ENCODE data around the gene ALG2.
A peak's percentile ranks its signal among the peaks of the same experiment; 100 is the strongest.

ALG2 gene

DNA sequence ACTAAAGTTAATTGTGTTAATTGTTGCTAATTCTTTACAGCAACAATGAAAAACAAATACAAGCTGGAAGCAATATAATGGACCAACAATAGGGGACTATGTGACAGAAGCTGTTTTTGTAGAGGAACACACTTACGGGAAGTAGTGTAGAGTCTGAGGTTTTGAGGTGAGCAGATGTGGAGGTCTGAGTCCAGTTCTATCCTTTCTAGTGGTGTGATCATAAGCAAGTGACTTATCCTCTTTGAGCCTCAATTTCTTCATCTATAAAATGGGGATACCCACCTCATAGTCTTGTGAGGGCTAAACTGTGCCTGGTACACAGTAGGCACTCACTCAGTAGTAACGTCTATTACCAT is 28.3 kb downstream of the ALG2 start:
- DNase-seq: no peak

GRCh38 chr9:99192786-99193465 is 28.8 kb downstream of the ALG2 start:
- DNase-seq: no peak

DNA sequence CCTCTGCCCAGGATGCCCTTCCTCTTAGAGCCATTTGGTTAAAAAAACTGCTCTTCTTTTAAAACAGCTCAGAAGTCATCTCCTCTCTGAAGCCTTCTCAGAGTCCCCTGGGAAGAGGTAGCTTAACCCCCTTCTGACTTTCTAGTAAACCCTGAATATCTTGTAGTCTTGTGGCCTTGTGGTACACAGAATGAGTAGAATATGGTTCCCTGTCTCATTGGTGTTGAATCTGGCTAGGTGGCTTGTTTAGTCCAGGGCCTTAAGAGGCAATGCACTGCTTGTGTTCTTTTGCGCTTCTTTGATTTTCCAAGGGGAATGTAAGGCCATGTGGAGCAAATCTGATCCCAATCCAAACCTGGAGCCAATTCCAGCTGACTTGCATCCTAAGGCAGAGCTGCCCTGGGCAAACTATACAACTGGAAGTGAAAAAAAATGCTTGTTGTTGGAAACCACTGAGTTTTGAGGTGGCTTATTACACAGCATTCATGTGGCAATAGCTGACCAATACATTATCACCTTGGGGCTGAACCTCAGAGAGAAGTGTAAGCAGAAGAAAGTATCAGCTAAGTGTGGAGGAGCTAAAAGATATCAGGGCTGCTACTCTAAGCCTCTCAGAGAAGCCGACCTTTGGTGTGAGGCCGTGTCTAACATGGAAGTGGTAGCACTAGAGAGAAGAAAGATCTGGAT is 31.0 kb downstream of the ALG2 start:
- DNase-seq: no peak

DNA sequence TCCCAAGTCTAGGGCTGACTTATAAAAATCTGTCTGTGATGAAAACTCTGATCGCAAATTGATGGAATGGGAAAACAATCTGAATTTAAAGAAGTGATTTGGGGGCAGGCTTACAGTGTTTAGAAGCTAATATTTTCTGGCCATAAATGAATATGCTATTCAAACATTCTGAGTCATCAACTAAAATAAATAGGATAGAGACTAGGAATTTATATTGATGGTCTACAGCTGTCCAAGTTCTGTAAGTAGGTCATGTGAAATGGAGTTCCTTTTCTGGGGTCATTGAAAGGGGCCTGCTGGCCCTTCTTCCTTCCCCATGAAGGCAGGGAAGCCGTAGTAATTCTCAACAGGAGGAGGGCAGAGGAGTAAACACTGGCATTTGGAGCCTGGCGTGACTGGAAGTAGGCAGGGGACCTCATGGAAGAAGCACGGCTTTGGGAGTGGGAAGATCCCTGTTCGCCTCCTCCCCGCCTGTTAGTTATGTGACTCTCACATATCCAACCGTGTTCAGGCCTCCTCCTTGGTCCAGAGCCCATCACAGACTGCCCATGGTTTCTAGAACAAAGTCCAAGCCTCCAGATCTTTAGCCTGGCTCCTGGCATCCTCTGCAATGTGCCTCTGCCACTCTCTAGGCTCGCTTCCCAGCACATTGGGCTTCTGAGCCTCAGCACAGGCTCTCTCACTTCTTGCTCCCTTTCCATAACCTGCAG is 31.7 kb downstream of the ALG2 start:
- DNase-seq: no peak

DNA sequence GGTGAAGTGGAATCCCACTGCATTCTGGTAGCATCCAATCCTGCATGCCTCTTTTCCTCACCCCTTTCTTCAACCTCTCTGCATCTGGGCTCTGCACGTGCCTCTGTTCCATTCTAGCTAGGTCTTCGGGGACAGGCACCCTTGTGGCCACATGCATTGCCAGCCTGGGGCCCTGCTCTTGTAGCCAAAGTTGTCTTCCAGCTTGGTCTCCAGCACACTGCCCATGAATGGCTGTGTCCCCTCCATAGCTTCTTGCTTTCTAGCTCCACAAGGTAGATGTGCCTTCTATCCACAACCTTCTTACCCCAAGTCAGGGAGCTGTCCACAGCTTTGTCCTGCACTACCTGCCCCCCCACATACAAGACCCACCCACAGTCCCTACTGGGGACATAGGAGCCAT is 32.6 kb downstream of the ALG2 start:
- no peak for DNase-seq

DNA sequence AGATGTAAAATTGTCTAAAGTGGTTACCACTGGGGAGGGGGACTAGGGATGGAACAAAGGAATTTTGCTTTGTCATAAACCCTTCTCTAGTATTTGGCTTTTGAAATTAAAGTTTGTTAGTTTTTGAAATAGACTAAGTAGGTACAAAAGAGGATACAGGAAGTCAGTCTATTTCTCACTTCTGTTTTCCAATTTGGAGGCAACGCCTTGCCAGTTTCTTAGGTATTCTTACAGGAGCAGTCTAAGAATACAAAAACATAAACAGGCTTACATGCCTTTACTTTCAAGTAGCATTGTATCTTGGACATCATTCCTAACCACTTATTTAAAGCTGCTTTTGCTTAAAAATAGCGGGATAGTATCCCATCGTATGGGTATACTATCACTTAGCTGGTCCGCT is 34.4 kb downstream of the ALG2 start:
- DNase-seq: no peak

DNA sequence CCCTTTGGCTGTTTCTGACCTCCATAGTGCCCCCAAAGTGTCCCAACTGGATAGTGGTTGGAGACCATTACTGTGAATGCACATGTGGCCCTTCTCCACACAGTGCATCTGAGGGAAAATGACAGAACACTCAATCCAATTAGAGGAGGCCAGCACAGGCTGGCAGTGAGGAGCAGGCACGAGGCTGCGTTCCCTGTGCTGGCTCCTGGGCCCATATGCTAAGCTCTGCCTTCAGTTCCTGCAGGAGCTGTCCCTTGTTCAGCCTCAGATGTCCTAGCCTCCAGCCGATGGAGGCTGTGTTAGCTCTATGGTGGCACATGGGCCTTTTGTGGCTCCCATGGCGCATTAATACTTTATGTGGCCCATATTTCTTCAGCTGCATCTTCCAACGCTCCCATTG is 35.8 kb downstream of the ALG2 start:
- no peak for DNase-seq

DNA sequence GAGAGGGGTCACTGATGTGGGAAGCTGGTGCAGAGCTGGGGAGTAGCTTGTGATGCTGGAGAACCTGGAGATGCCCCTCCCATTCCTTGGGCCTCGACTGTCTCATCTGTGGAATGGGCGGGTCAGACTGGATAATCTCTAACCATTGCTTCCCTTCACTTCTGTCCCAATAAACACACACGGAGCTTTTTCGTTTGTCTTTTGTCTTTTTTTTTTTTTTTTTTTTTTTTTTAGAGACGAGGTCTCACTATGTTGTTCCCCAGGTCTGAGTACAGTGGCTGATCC is 36.5 kb downstream of the ALG2 start:
- no peak for DNase-seq

- peak; percentile 13 to 90 (median 70) for DNase-seq
Measured at GRCh38 chr9:99184475-99185347, 37.0 kb downstream of the ALG2 start.

DNA sequence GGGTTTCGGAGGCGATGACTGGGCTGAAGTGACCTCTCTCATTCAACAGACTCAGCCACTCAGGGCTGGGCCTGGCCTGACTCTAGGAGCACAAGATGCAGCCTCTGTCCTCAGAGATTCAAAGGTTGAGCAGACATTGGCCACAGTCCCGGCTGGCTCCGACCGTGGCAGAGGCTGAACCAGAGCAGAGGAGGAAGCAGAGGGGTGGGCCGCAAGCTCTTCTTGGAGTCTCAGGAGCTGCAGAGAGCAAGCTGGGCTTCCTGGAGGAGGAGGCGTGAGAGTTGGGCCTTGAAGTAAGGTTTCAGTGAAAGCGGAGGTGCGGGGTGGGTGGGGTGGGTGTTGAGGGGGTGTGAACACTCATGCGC is 37.6 kb downstream of the ALG2 start:
- DNase-seq: no peak

DNA sequence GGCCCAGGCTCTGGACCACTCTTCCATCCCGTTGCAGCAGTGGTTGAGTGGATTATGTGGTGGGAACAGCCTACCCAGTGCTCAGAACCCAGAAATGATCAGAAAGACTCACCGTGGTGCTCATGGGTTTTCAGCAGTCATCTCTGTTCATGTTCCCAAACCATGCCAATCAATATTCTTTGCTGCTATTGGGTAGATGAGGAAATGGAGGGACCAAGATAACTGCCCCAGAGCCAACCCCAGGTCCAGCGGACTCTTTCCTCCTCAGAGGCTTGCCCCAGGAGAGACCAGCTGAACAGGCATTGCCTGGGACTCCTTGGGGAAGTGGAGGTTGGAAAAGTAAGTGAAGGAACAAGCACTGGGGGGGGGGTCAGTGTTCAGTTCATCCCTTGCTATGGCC is 38.1 kb downstream of the ALG2 start:
- DNase-seq: no peak

DNA sequence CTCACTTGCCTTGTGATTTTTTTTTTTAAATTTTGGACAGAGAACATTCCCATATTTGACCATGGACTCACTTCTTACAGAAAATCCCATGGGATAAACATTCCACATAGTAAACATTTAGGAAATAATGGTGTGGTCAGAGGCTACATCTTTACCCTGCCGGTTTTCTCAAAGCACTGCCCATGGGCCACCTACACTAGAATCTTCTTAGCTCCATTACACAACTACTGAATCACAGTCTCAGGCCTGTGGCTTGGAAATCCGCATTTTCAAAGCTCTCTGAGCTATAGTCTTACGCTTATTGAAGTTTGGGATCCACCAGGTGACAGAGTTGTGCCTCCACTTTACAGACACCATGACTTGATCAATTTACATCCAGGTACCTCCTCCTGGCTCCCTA is 39.4 kb downstream of the ALG2 start:
- DNase-seq: no peak

DNA sequence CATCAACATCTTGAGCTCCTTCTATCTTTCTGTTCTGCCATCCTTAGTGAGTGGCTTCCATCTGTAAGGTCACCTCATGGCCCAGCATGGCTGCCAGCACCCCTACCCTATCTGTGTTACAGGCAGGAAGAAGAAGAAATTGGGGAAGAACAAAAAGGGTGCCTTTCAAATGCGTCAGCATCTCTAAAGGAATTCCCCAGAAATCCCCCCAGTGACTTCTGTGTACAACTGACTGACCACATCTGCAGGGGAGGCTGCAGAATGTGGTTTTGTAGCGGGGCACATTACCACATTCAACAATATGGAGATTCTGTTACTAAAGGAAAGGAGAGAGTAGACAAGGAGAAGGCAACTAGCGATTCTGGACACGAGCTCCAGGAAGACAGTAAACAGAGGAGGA is 40.1 kb downstream of the ALG2 start:
- DNase-seq: no peak

DNA sequence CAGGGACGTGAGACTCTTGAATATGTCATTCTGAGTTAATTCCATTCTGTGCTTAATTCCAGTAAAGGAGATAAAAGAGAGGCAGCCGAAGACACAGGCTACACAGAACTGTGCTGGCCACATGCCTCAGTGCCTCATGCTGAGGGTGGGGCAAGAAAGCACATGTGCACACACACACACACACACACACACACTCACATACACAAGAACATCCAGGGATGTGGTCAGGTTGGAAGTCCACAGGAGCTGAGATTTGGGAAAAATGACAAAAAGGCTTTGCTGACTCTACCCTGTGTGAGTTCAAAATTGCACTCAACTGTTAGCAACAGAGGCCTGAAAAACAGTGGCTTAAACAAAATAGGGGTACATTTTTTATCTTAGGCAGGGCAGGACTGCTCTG is 40.5 kb downstream of the ALG2 start:
- DNase-seq: no peak

- no peak for DNase-seq
Measured at GRCh38 chr9:99180662-99181061, 41.1 kb downstream of the ALG2 start.

DNA sequence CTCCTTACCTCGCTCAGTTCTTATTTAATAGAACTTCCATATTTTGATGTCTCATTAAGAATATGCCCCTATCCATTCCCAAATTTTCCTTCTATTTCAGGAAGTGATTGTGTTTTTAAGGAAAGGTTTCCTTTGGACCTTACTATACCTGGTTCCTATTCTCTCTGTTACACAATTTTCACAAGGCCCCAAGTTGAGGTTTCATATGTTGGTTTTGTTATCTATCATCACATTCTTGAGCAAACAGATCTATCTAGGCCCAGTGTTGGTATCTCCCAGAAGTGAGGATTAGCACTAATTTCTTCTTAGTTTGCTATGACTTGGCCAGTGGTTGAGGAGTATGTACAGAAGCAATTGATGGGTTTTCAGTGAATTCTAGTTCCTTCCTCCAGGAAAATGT is 41.5 kb downstream of the ALG2 start:
- no peak for DNase-seq

- no peak for DNase-seq
Measured at GRCh38 chr9:99178912-99179872, 42.5 kb downstream of the ALG2 start.

DNA sequence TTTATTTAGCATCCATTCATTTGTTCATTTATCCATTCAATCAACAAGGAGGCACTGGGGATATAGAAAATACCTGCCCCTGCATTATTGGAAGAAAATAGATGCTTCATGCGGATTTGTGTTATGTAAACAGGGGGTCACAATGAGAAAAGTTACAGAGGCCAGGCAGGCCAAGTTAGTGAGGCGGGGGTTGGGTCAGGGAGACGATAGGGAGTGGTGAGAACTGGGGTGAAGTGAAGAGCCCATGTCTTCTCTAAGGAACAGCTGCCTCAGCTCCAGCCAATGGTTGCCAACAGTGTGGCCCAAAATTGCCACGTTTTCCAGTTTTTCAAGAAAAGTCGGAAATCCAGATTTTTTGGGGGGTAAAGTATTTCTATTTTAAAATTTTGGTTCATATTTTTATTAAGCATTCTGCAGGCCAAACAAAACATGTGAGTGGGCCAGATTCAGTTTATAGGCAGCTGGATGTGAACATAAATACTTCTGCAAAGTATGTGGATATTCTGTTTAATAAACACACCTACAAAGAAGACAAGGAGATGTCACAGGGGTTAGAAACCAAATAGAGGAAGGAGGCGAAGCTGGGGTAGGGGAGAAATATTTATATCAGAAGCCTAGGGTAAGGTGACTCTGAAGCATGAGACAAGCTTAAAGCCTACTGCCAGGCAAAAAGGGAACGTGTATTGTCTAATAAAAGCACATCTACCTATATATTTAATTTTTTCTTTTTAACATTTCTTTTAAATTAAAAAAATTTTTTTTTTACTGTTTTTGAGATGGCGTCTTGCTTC is 44.0 kb downstream of the ALG2 start:
- DNase-seq: no peak

GRCh38 chr9:99176527-99177013 is 45.2 kb downstream of the ALG2 start:
- DNase-seq: no peak

Data from hypothalamus (tissue), 51 donors.